Measurements from ENCODE around the gene ARHGEF28.

DNA sequence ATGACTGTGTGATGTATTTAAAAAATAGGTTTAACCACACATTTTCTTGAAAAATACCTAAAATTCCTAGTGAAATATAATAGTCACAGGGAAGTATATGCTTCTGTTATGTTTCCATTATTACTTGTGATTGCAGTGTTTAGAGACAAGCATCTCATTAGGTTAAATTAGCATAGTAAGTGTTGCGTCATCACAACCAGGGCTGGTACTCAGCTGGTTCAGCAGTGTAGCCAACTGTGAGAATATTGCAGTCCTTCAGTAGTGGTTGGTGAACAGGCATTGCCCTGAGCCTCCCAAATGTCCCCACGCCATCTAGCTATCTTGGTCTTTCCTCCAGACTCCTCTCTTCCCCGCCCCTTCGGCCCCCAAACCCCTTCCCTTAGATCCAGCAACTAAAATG, 261.7 kb downstream of the ARHGEF28 start:
- TF ChIP-seq, protein P1, sequence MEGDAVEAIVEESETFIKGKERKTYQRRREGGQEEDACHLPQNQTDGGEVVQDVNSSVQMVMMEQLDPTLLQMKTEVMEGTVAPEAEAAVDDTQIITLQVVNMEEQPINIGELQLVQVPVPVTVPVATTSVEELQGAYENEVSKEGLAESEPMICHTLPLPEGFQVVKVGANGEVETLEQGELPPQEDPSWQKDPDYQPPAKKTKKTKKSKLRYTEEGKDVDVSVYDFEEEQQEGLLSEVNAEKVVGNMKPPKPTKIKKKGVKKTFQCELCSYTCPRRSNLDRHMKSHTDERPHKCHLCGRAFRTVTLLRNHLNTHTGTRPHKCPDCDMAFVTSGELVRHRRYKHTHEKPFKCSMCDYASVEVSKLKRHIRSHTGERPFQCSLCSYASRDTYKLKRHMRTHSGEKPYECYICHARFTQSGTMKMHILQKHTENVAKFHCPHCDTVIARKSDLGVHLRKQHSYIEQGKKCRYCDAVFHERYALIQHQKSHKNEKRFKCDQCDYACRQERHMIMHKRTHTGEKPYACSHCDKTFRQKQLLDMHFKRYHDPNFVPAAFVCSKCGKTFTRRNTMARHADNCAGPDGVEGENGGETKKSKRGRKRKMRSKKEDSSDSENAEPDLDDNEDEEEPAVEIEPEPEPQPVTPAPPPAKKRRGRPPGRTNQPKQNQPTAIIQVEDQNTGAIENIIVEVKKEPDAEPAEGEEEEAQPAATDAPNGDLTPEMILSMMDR (IDR thresholded peaks at IDR 0.05), result no peak
- TF ChIP-seq POLR2AphosphoS5 (IDR thresholded peaks at IDR 0.05), result no peak
- no peak for TF ChIP-seq POLR2A (IDR thresholded peaks at IDR 0.05)
- TF ChIP-seq EP300 (IDR thresholded peaks at IDR 0.05), result no peak
